ES-I3 (cell line): Measurements from ENCODE around the gene DDX24.

ENCODE experiments used
- H3K36me3 ChIP-seq: 2 replicates; pipeline ENCODE4 v1.6.1; 2013; ENCODE audit warnings: mild to moderate bottlenecking, low read length, control low read depth, moderate library complexity; ENCODE audit not compliant: insufficient read depth
- H3K4me1 ChIP-seq: 2 replicates; pipeline ENCODE4 v1.6.1; 2013; ENCODE audit warnings: mild to moderate bottlenecking, control low read depth, low read length; ENCODE audit not compliant: insufficient read depth
- H3K9ac ChIP-seq: 2 replicates; pipeline ENCODE4 v1.6.1; 2013; ENCODE audit warnings: low read depth, mild to moderate bottlenecking, low read length, moderate library complexity
- H3K9me3 ChIP-seq: 2 replicates; pipeline ENCODE4 v1.6.1; 2013; ENCODE audit warnings: mild to moderate bottlenecking, low read length, moderate library complexity; ENCODE audit not compliant: control insufficient read depth, insufficient read depth

The DDX24 gene

DNA sequence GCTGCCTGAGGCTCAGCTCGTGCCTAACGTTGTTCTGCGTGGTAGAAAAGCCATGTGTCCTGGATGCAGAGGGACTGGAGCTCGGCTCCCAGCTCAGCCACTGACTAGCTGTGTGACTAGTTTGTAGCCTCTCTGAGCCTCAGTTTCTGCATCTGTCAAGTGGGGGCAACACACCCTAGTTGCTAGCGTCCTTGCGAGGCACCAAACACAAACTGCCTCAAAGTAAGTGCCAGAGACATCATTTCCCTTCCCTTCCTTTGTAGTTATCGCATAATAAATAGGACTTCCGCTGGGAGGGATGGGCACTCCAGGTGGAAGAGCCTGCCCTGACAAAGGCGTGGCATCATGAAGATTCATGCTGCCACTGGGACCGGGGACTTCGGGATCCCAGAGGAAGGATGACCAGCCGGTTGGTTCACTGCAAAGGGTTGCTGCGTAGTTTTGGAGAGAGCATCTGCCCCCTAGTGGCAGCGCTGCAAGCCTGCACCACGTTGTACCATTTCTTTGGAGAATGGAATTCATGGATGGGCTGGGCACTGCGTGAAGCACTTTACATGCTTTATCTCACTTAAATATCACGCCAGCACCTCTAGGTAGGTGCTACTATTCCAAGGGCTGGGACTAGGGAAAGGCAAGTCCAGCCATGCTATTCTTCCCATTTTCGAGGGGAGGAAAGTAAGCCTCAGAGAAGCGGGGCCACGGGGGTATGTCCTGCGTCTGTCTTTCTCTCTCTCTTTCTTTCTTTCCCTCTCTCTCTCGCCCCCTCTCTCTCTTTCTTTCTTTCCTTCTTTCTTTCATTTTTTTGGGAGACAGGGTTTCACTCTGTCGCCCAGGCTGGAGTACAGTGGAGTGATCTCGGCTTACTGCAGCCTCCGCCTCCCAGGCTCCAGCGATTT, 79.3 kb downstream of the DDX24 start:
- H3K9ac ChIP-seq: no peak overlapping the region
- H3K4me1 ChIP-seq: no peaks in the 10 kb centered on the region
- no peaks in the 10 kb centered on the region for H3K9me3 ChIP-seq
- H3K36me3 ChIP-seq: no peaks in the 10 kb centered on the region

DNA sequence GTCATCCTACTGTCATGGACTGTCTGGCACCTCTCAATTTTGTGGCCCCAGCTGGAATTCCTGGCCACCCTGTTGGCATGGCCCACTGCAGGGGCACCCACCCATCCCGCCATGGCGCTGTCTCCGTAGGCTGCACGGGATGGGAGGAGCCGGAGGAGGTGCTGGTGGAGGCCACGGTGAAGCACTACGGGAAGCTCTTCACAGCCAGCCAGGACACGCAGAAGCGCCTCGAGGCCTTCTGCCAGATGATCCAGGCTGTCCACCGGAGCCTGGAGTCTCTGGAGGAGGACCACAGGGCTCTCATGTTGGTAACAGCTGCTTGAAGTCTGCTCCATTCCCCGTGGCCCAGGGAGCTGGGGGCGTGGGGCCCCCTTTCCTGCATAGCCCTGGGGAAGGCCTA, 80.0 kb downstream of the DDX24 start:
- Histone ChIP-seq H3K36me3 (no peaks in the 10 kb centered on the region), H3K9me3 (no peaks in the 10 kb centered on the region), H3K4me1 (peaks cover under 1% of the 10 kb centered on the region; the same call in 1 of the 2 replicates), H3K9ac (no peak overlapping the region)

DNA sequence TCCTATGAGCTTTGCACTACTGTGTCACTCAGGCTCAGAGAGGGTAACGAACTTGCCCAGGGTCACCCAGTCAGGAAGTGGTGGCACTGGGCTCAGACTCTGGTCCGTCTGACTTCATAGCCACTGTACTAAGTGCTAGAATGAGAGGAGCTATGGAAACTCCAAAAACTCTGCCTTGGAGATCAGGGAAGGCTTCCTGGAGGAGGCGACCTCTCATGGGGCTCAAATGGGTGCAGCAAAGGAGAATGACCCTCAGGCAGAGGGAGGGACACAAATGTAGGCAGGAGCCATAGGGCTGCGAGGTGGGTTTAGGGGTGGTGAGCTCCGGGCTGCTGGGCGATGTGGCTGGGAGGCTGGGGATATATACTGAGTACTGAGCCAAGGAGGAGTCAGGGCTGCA, 80.7 kb downstream of the DDX24 start:
- no peak overlapping the region for H3K9ac ChIP-seq
- H3K4me1 ChIP-seq: peaks cover 5% of the 10 kb centered on the region; the same call in 1 of the 2 replicates
- H3K36me3 ChIP-seq: no peaks in the 10 kb centered on the region
- no peaks in the 10 kb centered on the region for H3K9me3 ChIP-seq

DNA sequence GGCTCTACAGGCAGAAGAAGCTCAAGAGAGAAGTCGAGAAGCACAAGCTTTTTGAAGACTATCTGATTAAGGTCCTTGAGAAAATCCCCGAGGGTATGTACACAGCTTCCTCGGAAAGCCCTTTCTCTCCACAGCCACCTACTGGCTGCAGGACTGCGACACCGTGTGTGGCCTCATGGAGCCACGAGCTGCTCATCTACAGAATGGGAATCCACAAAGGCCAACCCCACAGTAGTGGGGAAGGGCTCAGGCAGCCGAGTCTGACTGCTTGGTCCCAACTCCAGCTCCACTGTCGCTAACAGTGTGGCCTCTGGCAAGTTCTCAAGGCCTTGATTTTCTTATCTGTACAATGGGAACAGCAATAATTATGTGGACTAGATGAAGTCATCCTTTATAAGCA, 81.4 kb downstream of the DDX24 start:
- Histone ChIP-seq H3K9me3 (no peaks in the 10 kb centered on the region), H3K9ac (no peak overlapping the region), H3K4me1 (peaks cover 5% of the 10 kb centered on the region; the same call in 1 of the 2 replicates), H3K36me3 (no peaks in the 10 kb centered on the region)

DNA sequence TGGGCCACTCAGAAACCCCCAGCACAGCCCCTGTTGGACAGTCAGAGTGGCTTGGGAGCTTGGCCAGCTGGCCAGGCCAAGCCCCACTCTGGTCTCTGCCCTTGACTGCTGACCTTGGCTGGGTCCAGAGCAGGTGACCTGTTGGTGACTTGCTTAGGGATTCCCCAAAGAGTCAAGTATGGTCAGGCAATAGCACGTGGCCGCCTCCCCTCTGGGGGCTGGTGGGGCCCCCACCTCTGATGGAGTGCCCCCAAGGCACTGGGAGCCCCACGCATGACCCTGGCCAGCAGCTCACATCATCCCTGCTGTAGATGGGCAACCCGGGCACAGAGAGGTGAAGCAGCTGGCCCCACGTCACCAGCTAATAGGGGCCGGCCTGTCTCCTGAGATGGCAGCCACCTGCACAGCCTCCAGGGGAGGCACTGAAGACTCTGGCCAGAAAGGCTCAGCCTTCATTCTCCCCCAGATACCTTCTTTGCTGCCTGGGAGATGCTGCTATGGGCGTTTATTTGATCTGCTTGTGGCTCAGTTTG, 82.1 kb downstream of the DDX24 start:
- peaks cover 5% of the 10 kb centered on the region; the same call in 1 of the 2 replicates for H3K4me1 ChIP-seq
- H3K36me3 ChIP-seq: no peaks in the 10 kb centered on the region
- H3K9me3 ChIP-seq: no peaks in the 10 kb centered on the region
- no peak overlapping the region for H3K9ac ChIP-seq
